ENCODE results near the gene SERPIND1.
"Not testable (repeated sequence)": the region's sequence is repeated elsewhere in the genome, so short reads cannot be mapped to it uniquely, and the experiment has no call there.

Gene SERPIND1

GRCh38 chr22:20747223-20747622 lies 26.7 kb upstream of the SERPIND1 start:
- no peak for DNase-seq (ENCODE audit: low read depth in 2 of 2)

- no peak for DNase-seq (ENCODE audit: low read depth in 2 of 2)
These were observed 25.8 kb upstream of the SERPIND1 start for GRCh38 chr22:20748082-20748481.

GRCh38 chr22:20748731-20749428 lies 25.0 kb upstream of the SERPIND1 start:
- no peak for DNase-seq (ENCODE audit: low read depth in 2 of 2)

- DNase-seq (ENCODE audit: low read depth in 2 of 2): no peak
These were observed 24.5 kb upstream of the SERPIND1 start for GRCh38 chr22:20749453-20749852.

- no peak for DNase-seq (ENCODE audit: low read depth in 2 of 2)
These were observed 23.3 kb upstream of the SERPIND1 start for GRCh38 chr22:20750461-20751184.

- DNase-seq (ENCODE audit: low read depth in 2 of 2): no peak
These were observed 22.6 kb upstream of the SERPIND1 start for GRCh38 chr22:20751185-20751851.

GRCh38 chr22:20752104-20752741 lies 21.7 kb upstream of the SERPIND1 start:
- DNase-seq (ENCODE audit: low read depth in 2 of 2): no peak

- DNase-seq (ENCODE audit: low read depth in 2 of 2): no peak
These were observed 21.0 kb upstream of the SERPIND1 start for GRCh38 chr22:20752873-20753272.

GRCh38 chr22:20756846-20757245 lies 17.1 kb upstream of the SERPIND1 start:
- DNase-seq (ENCODE audit: low read depth in 2 of 2): no peak

- DNase-seq (ENCODE audit: low read depth in 2 of 2): no peak
These were observed 15.2 kb upstream of the SERPIND1 start for GRCh38 chr22:20758688-20759087.

GRCh38 chr22:20760084-20760483 lies 13.8 kb upstream of the SERPIND1 start:
- DNase-seq (ENCODE audit: low read depth in 2 of 2): no peak

GRCh38 chr22:20761536-20761935 lies 12.4 kb upstream of the SERPIND1 start:
- DNase-seq (ENCODE audit: low read depth in 2 of 2): no peak

GRCh38 chr22:20762233-20762796 lies 11.6 kb upstream of the SERPIND1 start:
- DNase-seq (ENCODE audit: low read depth in 2 of 2): no peak

- no peak for DNase-seq (ENCODE audit: low read depth in 2 of 2)
These were observed 10.1 kb upstream of the SERPIND1 start for GRCh38 chr22:20763630-20764470.

GRCh38 chr22:20764471-20764720 lies 9.5 kb upstream of the SERPIND1 start:
- no peak for DNase-seq (ENCODE audit: low read depth in 2 of 2)

GRCh38 chr22:20764729-20765128 lies 9.2 kb upstream of the SERPIND1 start:
- no peak for DNase-seq (ENCODE audit: low read depth in 2 of 2)

GRCh38 chr22:20765938-20766337 lies 8.0 kb upstream of the SERPIND1 start:
- DNase-seq (ENCODE audit: low read depth in 2 of 2): no peak

- no peak for DNase-seq (ENCODE audit: low read depth in 2 of 2)
These were observed 7.4 kb upstream of the SERPIND1 start for GRCh38 chr22:20766530-20766929.

GRCh38 chr22:20769496-20769826 lies 4.5 kb upstream of the SERPIND1 start:
- not testable (repeated sequence) for DNase-seq (ENCODE audit: low read depth in 2 of 2)

- no peak for DNase-seq (ENCODE audit: low read depth in 2 of 2)
These were observed 1.8 kb upstream of the SERPIND1 start for GRCh38 chr22:20771918-20772625.

GRCh38 chr22:20774882-20775281 lies 969 bp downstream of the SERPIND1 start:
- no peak for DNase-seq (ENCODE audit: low read depth in 2 of 2)

All from stimulated activated CD4-positive, alpha-beta T cell treated with anti-CD3 and anti-CD28 coated beads, Interleukin-1b, Interleukin-23, amount 100 ng/mL, for 4 hours (primary cell).